Left lung (tissue), 10 donors: Measurements from ENCODE around the gene TRPM1. TPM values are rescaled to one million over a fixed set of nuclear protein-coding genes. Genes with fewer than 3 reads are reported as not detected.

Source experiments
- ATAC-seq: fragments of 200-7000 bp; cut with Tn5 transposase; one replicate; pipeline ENCODE4 v1.9.1; 2020; ENCODE audit warnings: moderate library complexity
- DNase-seq, 4 donors: peaks; one replicate each; pipeline ENCODE4 v3.0.0-alpha.2; 2013 to 2020
- H3K27ac ChIP-seq, 2 donors: fragments of 200-600 bp; sonication (generic) in 1 of 2; one replicate each; pipeline versions ENCODE4 v1.5.0 to v1.8.0; 2020 to 2021
- H3K27me3 ChIP-seq, 2 donors: fragments of 200-600 bp; sonication (generic) in 1 of 2; one replicate each; pipeline versions ENCODE4 v1.5.0 to v1.8.0; 2020 to 2021
- H3K36me3 ChIP-seq, 2 donors: fragments of 200-600 bp; sonication (generic) in 1 of 2; one replicate each; pipeline versions ENCODE4 v1.5.0 to v1.8.0; 2020 to 2021
- H3K4me1 ChIP-seq, 2 donors: fragments of 200-600 bp; one replicate each; pipeline ENCODE4 v1.8.0; 2021
- H3K4me3 ChIP-seq, 2 donors: fragments of 200-600 bp; sonication (generic) in 1 of 2; one replicate each; pipeline versions ENCODE4 v1.5.0 to v1.8.0; 2020 to 2021; ENCODE audit warnings: mild to moderate bottlenecking in 1 of 2
- H3K9me3 ChIP-seq, 2 donors: fragments of 200-600 bp; sonication (generic) in 1 of 2; one replicate each; pipeline versions ENCODE4 v1.5.0 to v1.8.0; 2020 to 2021
- CTCF ChIP-seq, 2 donors: fragments of 200-600 bp; sonication (generic) in 1 of 2; IDR thresholded peaks; one replicate each; pipeline versions ENCODE4 v1.5.0 to v1.8.0; 2021; ENCODE audit warnings: antibody characterized with exemption in 2 of 2
- intact Hi-C, 2 donors: fragments of 100-400 bp; cut with DNase I; formaldehyde crosslinking; loops; one replicate each; pipeline versions ENCODE4 v1.11.2 to v1.14.2; 2022
- polyA plus RNA-seq, 6 donors: library from polyadenylated mRNA; unstranded; fragments of 120-200 nt; gene quantifications; one replicate each; pipeline ENCODE4 v1.2.1, GENCODE V29; 2013; ENCODE audit not compliant: insufficient read length in 6 of 6
- total RNA-seq, 2 donors: library from RNA; stranded (reverse); fragmentation: NEBNext Ultra II Directional; extraction: Animal tissue kit (Norgen Biotek cat#: 25700); gene quantifications; one replicate each; pipeline ENCODE4 v1.2.1, GENCODE V29; 2021
- donor health status: DM: no; HTN: yes; CAD: no.
- donor health status: DM: no; HTN: no; CAD: no.

TRPM1 gene
- total and polyA plus RNA-seq, 8 donors, result 0.03 to 0.04 TPM; not detected in 6

GRCh38 chr15:31016446-31016915 lies 85.0 kb downstream of the TRPM1 start:
- Histone ChIP-seq H3K27me3 (no peaks in the 10 kb centered on the region), H3K36me3 (no peaks in the 10 kb centered on the region), H3K9me3 (peaks cover 0 to 16% of the 10 kb centered on the region in 2 donors), H3K27ac (no peak overlapping the region), H3K4me3 (no peak overlapping the region), H3K4me1 (no peaks in the 10 kb centered on the region)
- intact Hi-C loops, result no loop called here
- DNase-seq, result no peak
- TF ChIP-seq CTCF (IDR thresholded peaks at IDR 0.05), result no peak
- ATAC-seq, result peak; percentile 56

GRCh38 chr15:31014608-31014925 lies 87.0 kb downstream of the TRPM1 start:
- intact Hi-C loops, result no loop called here
- Histone ChIP-seq H3K9me3 (peaks cover 0 to 16% of the 10 kb centered on the region in 2 donors), H3K36me3 (no peaks in the 10 kb centered on the region), H3K4me3 (no peak overlapping the region), H3K27ac (peak overlapping the region in 1 of 2 donors; percentile 54), H3K4me1 (no peaks in the 10 kb centered on the region), H3K27me3 (no peaks in the 10 kb centered on the region)
- ATAC-seq, result peak; percentile 42
- no peak for DNase-seq
- TF ChIP-seq CTCF (IDR thresholded peaks at IDR 0.05), result no peak

GRCh38 chr15:31013863-31014607 lies 87.5 kb downstream of the TRPM1 start:
- intact Hi-C loops, result no loop called here
- peak; percentile 68 for ATAC-seq

GRCh38 chr15:31012455-31012854 lies 89.1 kb downstream of the TRPM1 start:
- DNase-seq (no peak), ATAC-seq (no peak)
- H3K4me1 ChIP-seq, result no peaks in the 10 kb centered on the region
- H3K36me3 ChIP-seq, result no peaks in the 10 kb centered on the region
- TF ChIP-seq CTCF (IDR thresholded peaks at IDR 0.05), result no peak
- peaks cover 0 to 16% of the 10 kb centered on the region in 2 donors for H3K9me3 ChIP-seq
- no peak overlapping the region for H3K27ac ChIP-seq
- intact Hi-C loops, result no loop called here
- H3K27me3 ChIP-seq, result no peaks in the 10 kb centered on the region
- H3K4me3 ChIP-seq, result no peak overlapping the region

More at GRCh38 chr15:31013863-31014607, 87.5 kb downstream of the TRPM1 start:
- no peak for TF ChIP-seq CTCF (IDR thresholded peaks at IDR 0.05)
- no peak for DNase-seq
- Histone ChIP-seq H3K36me3 (no peaks in the 10 kb centered on the region), H3K9me3 (peaks cover 0 to 16% of the 10 kb centered on the region in 2 donors), H3K27ac (peak overlapping the region in 1 of 2 donors; percentile 54), H3K4me3 (no peak overlapping the region), H3K27me3 (no peaks in the 10 kb centered on the region), H3K4me1 (no peaks in the 10 kb centered on the region)

GRCh38 chr15:31010036-31010435 lies 91.5 kb downstream of the TRPM1 start:
- no peak overlapping the region for H3K27ac ChIP-seq
- intact Hi-C loops, result no loop called here
- ATAC-seq (no peak), DNase-seq (no peak)
- no peaks in the 10 kb centered on the region for H3K36me3 ChIP-seq
- TF ChIP-seq CTCF (IDR thresholded peaks at IDR 0.05), result no peak
- peaks cover 0 to 16% of the 10 kb centered on the region in 2 donors for H3K9me3 ChIP-seq
- H3K4me1 ChIP-seq, result peaks cover 0 to 1% of the 10 kb centered on the region in 2 donors
- no peak overlapping the region for H3K4me3 ChIP-seq
- no peaks in the 10 kb centered on the region for H3K27me3 ChIP-seq
